ENCODE measurements around the gene DNM3.

DNA sequence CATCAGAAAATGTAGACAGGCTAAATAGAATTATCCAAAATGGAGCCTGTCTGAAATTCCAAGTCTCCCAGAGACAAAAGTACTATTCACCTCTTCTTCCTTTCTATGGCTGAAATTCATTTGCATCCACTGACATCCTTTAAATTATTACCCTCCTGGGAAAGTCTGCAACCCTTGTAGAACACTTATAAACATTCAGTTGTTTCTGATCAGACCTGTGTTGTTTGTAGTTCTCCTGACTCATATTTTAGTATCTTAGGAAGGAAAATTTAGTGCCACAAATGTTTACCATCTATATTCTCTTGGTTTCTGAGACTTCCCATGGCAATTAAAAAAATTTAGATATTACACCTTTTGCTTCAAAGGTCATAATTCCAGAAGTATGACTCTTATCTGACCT is 509.6 kb downstream of the DNM3 start:
- TF ChIP-seq, protein P1, sequence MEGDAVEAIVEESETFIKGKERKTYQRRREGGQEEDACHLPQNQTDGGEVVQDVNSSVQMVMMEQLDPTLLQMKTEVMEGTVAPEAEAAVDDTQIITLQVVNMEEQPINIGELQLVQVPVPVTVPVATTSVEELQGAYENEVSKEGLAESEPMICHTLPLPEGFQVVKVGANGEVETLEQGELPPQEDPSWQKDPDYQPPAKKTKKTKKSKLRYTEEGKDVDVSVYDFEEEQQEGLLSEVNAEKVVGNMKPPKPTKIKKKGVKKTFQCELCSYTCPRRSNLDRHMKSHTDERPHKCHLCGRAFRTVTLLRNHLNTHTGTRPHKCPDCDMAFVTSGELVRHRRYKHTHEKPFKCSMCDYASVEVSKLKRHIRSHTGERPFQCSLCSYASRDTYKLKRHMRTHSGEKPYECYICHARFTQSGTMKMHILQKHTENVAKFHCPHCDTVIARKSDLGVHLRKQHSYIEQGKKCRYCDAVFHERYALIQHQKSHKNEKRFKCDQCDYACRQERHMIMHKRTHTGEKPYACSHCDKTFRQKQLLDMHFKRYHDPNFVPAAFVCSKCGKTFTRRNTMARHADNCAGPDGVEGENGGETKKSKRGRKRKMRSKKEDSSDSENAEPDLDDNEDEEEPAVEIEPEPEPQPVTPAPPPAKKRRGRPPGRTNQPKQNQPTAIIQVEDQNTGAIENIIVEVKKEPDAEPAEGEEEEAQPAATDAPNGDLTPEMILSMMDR (IDR thresholded peaks at IDR 0.05; ENCODE audit: insufficient read depth, low read length, poor library complexity, severe bottlenecking): no peak
- TF ChIP-seq EZH2phosphoT487 (conservative IDR thresholded peaks at IDR 0.05; ENCODE audit: low read length): no peak
